Myocyte (in vitro differentiated cells): ENCODE results near the gene STEAP1B. TPM values are rescaled to one million over a fixed set of nuclear protein-coding genes. Genes with fewer than 3 reads are reported as not detected.
A peak's percentile ranks its signal among the peaks of the same experiment; 100 is the strongest.
"Not testable (repeated sequence)": the region's sequence is repeated elsewhere in the genome, so short reads cannot be mapped to it uniquely, and the experiment has no call there.

Experiments
- DNase-seq: peaks from one replicate; pipeline ENCODE4 v3.0.0-alpha.2; 2012; ENCODE audit warnings: low read depth
- total RNA-seq: library from RNA; depleted of rRNA; stranded (reverse); fragments of >200 nt; gene quantifications from 2 replicates; pipeline ENCODE4 v1.2.3, GENCODE V29; 2014

The STEAP1B gene
- total RNA-seq, 1 donor from 2014 or later, result 0.99 TPM

DNA sequence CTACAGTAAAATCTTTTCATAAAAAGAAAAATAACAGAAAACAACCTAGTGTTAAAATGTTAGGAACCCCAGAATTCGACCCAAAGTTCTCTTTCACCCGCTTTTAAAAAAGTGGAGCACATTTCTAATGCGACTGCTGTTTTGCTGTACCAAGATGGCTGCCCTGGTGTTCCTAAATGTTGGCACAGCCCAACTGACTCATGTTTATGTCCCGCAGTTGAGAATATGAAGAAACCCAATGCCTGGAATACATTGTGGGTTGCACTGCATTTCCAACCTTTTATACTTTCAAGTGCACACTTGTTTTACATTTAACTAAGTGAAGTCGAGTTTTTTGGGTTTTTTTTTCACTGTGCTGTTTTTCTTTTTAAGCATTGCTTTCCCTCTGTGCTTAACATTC, 944 bp downstream of the STEAP1B start:
- DNase-seq, result no peak

DNA sequence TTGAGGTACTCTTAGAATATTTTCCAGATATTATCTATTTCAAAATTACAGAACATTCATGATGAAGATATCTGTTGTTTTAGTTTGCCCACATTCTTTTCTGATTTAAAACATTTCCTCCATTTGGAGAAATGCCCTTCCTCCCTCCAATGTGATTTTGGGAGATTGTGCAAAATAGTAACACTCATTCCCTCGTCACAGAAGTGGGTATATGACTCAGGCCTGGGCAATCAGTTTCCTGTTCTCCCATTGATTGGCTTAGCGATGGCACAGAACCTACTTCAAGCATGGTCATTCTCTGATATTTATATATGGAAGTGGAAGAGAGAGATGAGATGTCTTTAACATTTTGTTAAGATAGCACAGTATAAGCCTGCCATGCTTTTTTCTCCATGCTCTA, 3.1 kb downstream of the STEAP1B start:
- not testable (repeated sequence) for DNase-seq

DNA sequence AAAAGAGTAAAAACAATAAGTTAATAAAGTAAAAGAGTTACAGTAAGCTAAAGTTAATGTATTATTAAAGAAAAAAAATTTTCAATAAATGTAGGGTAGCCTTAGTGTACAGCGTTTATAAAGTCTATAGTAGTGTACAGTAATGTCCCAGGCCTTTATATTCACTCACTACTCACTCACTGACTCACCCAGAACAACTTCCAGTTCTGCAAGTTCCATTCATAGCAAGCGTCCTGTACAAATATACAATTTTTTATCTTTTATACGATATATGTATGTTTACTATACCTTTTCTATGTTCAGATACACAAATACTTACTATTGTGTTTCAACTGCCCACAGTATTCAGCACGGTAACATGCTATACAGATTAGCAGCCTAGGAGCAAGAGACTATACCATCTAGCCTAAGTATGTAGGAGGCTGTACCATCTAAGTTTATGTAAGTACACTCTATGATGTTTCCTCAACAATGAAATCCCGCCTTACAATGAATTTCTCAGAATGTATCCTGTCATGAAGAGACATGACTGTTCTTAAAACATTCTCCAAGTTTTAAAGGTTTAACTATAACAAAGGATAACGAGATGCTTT, 3.6 kb downstream of the STEAP1B start:
- not testable (repeated sequence) for DNase-seq

DNA sequence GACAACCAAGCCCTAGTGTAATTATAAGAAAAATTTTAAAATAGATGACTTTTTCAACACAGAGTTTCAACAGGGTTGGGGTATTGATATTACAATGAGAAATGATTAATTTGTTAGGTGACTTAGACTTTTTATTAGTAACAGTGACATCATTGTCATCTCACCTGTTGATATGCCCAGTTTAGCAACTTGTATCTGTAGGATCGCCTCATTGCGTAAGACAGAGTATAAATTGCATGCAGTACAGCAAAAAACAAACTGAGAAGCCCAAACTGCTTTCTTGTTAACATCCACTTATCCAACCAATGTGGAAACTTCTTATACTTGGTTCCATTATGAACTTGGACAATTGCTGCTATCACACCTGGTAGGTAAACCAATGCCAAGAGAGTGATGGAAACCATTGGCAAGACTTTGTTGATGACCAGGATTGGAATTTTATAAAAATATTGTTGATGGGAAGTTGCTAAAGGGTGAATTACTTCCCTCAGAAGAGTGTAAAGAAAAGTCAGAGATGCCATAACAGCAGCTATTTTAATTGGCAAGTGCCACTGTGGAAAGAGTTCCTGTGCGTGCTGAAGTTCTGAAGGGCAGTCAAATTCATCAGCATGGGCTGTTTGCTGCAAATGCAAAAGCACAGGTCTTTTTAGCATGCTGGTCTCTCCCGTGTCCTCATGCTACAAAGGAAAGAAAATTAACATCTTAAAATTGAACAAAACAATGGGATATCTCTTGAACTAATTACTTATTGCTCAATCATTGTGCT, 6.6 kb downstream of the STEAP1B start:
- DNase-seq, result not testable (repeated sequence)

DNA sequence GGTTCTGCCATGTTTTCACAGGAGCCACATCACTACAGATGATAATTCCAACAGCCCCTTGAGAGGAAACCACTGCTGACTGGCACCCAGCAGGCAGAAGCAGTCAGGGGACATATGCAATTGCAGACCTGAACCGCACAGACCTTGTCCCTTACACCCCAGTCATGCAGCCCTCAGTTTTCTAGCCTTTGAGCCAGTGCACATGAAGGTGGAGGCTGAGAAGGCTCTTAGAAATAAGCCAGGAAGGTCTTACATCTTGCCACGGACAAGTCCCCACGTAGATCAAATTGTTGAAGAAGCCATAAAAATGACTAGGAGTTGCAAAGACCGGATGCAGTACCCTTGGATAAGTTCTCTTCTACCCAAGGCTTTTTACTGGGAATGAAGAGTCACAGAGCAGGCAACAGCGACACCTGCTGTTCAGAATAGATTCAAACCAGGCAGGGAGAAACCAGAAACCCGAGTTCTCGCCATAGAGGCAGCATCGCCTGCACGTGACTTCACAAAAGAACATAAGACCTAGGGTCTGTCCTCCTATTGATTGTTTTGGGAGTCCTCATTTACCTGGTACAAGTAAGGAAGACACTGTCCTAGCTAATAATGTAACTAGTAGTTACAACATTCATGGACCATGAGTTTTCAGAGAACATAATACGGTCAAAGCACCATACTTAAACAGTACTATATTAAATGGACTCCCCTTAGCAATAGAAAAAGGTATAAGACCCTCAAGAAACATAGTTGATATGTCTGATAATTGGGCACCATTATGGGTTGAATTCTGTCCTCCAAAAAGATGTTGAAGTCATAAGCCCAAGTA, 11.1 kb downstream of the STEAP1B start:
- peak; percentile 89 for DNase-seq

DNA sequence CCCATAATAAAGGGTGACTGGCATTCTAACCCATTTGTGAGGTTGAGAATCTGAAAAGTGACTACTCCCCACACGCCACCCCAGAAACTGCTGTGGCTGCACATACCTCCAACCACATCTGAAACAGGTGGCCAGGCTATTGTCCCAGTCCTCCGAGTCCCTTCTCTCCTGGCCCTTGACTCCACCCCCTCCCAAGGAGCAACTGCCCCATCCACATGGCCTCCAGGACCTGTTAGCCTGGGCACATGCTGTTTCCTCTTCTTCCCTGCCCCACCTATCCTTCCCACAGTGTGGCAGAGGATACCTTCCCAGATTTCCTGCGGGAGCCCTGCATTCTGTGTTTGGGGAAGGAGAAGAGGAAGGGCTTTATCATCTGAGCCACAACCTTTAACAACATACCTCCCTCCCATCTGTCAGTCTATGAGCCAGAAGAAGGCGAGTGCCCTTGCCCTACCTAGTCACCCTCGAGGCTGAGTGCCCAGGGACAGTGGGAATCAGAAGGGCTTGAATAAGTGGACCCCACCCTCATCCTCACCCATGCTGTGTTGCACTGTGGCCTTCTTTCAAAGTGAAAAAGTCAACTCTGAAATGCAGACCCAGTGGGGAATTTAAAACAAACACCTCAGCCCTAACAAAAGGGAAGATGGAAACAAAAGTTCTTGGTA, 11.9 kb downstream of the STEAP1B start:
- DNase-seq, result peak; percentile 92

DNA sequence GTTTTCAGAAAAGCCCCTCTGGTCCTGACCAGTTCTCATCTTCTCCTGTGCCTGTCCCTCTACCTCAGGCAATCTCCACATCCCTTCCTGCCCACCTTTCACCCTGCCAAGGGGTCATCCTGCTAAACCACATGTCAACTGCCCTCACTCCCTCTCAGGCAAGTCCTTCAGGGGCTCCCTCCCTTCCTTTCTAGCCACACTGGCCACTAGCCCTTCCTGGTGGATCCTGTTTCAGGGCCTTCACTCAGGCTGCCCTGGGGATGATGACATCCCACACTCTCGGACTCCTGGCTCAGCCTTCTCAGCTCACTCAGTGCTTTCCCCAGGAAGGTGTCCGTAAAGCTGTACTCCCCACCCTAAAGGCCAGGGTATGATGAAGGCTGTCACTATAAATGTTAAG, 13.4 kb downstream of the STEAP1B start:
- peak; percentile 79 for DNase-seq

DNA sequence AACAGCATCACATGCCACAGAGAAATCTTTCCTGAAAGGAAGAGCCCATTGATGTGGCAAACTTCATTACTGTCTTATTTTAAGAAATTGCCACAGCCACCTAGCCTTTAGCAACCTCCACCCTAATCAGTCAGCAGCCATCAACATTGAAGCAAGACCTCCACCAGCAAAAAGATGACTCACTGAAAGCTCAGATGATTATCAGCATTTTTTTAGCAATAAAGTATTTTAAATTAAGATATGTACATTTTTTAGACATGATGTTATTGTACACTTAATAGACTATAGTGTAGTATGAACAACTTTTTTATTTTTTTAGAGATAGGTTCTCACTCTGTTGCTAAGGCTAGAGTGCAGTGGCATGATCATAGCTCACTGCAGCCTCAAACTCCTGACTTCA, 14.8 kb downstream of the STEAP1B start:
- no peak for DNase-seq

DNA sequence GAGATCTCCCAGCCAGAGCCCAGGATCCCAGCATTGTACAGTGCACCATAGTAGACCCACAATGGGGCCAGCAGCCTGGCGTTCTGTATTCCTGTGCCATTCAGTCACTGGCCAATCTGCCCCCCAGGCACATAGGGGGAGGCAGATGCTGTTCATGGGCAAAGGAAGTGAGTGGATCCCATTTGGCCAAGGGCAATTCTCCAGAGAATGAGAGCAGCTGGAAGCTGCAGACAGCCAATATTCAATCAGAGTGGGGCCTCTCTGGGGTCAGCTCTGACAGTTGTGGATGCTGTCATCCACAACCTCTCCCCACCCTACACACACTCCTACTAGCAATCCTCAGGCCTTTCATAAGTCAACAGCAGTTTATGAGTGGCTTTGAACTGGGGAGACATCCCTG, 17.5 kb downstream of the STEAP1B start:
- peak; percentile 22 for DNase-seq

DNA sequence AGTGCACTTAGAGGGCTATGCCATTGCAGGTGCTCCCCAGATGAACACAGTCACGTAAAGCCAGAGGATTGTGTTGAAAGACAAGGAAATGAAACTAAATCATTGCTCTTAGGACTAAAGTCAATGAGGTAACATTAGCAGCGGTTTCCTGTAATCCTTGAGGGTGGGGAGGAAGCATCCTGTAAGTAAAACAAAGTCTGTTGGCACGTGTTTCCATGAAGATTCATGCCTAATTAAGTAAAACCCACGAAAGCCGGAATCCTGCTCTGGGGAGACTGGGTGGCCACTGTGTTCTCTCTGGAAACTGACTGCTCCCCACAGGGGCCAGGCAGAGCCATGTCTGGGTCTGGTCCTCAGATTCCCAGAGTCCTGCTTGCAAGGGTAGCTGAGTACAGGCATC, 18.3 kb downstream of the STEAP1B start:
- DNase-seq, result no peak

DNA sequence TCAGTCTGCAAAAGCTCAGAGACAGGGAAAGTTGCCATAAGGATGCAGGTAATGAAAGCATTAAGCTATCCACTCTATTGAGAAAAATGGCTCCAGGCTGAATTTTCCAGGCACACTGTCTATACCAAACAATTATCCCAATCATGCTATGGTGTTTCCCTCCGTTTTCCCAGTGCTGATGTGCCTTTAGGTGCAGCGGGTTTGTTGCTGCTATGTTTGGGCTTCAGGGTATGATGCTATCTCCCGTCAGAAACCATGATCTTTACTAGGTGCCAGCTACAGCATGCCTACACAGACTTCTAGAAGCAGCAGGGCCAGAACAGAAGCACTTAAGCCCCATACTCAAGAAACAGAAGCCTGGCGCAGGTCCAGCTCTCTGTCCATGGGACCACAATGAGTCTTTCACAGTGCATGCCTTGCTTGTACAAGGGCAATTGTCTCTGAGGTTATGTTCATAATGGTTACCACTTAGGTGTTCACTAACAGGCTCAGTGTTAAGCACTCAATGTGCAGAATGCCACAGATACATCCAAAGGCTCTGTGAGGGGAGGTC, 19.4 kb downstream of the STEAP1B start:
- no peak for DNase-seq

DNA sequence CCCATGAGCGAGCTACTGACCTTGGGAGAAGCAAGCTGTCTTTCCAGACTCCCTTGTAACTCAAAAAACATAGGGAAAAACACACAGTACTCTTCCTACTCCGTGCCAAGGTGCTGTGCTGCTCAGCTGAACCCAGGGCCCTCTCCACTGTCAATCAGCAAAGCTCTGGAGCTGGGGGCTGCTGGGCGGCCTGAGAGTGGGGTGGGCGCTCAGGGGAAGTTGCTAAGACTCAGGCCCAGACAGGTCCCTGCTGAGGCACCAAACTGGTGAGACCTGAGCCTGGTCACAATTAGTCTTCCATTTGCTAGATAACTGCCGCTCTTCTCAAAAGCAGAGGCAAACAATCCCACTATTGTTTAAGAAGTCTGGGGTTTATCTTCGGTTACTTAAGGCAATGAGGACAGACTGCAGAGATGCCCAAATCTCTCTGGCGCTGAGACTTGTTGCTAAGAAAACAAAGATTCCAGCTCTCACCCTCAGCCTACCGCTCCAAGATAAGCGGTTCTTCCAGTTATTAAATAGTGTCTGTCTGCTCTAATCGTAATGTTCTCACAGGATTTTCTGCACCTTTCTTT, 22.0 kb downstream of the STEAP1B start:
- no peak for DNase-seq

DNA sequence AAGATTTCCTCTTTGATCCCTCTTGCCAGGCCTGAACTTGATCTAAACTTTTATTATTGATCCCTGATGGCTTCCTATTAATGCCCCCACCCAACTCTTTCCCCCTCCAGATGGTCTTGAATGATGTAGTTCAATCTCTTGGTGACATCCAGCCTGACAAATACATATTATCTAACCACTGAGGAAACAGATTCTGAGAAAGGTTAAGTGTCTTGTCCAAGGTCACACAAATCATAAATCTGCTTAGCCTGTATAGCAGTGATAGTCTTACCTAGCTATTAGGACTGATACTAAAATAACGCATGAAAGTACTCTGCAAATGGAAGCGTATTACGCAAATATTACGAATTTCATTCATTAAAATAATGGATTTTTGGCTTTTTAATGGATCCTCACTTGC, 22.7 kb downstream of the STEAP1B start:
- no peak for DNase-seq

DNA sequence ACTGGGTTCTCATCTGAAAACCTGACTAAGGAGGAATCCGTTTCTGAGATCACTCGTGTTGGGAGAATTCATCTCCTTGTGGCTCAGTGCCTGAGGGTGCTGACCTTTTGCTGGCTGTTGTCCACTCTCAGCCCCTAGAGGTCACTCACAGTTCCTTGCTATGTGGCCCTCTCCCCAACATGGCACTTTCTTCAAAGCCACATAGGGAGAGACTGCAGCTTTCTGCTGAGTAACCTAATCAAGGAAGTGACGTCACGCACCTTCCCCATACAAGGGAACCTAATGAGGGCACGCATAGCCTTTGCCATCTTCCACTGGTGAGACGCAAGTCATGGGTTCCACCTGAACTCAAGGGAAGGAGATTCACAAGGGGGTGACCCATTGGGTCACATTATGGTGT, 23.2 kb downstream of the STEAP1B start:
- DNase-seq, result no peak

DNA sequence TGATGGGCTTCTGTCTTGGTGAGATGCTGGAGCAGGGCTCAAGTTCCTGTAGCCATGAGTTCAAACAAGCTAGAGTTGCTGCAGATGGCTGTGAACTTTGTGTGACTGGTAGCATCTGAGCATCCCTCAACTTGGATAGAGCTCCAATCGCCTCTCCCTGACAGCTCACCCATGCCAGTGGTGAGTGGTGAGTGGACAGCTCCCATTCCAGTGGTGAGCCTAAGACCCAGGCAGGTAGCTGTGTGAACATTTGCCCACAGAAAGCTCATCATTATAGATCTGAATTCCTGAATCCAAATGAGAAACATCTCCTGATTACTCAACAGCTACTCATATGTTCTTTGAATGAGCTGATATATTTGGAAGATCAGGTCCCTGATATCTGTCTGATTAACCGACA, 25.3 kb downstream of the STEAP1B start:
- DNase-seq, result no peak

DNA sequence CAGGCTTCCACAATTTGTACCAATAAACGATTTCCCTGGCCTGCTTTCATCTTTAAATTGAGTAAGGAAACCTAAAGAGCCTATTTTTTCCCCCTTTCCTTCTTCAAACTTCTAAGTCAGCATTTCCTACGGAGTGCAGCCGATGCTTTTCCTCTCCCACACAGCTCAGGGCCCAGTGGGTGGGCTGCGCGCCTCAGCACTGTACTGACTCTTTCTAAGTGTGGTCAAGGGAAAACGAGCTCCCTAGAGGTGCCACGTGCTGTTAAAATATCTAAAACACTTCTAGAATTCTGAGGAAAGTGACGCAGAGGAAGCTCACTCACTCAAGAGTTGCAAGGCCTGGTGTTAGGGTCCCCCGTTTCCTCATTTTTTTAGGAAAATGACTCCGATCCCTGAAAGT, 29.0 kb downstream of the STEAP1B start:
- DNase-seq, result no peak

DNA sequence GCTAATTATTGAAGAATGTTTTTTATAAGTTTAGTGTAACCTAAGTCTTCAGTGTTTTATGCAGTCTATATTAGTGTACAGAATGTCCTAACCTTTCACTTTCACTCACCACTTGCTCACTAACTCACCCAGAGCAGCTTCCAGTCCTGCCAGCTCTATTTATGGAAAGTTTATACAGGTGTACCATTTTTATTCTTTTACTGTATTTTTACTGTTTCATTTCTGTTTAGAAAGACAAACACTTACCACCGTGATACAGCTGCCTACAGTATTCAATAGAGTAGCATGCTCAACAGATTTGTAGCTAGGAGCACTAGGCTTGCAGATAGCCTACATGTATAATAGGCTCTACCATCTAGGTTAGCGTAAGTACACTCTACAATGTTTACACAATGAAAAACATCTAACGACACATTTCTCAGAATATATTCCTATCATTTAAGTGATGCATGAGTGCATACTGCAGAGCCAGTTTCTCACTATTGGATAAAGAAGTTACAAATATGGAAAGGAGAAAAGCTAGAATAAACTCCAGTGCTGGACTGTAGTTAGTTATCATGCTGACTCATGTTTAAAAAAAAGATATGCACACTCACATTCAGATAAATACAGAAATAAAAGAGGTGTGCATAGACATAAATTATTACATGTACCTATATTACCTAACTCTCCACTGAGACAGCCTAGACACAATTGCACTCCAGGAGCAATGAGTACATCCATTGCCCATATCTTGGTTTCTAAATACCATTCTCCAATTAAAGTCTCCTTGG, 30.4 kb downstream of the STEAP1B start:
- DNase-seq, result no peak

DNA sequence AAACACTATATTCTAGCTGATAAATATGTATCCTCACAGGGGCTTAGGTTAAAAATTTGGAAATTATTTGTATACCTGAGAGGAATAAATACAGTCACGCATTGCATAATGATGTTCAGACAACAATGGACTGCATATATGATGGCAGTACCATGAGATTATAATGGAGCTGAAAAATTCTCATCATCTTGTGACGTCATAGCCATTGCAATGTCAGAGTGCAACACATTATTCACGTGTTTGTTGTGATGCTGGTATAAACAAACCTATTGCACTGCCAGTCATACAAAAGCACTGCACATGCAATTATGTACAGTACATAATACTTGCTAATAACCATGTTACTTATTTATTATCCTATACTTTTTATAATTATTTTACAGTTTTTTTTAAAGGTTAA, 31.4 kb downstream of the STEAP1B start:
- DNase-seq, result no peak

DNA sequence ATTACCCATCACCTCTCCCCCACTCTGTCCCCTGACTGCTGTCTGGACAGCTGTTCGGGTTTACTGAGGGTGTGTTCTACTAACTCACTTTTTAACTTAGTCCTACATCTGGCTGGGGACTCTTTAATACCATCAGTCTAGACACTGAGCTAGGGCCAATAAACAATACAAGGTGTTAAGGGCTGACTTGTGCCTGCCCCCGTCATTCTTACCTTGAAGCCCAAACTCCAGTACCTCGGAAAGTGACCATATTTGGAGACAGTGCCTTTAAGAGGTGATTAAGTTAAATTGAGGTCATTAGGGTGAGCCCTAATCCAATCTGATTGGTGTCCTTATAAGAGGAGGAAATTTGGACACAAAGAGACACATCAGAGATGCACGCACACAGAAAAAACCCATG, 35.7 kb downstream of the STEAP1B start:
- no peak for DNase-seq

DNA sequence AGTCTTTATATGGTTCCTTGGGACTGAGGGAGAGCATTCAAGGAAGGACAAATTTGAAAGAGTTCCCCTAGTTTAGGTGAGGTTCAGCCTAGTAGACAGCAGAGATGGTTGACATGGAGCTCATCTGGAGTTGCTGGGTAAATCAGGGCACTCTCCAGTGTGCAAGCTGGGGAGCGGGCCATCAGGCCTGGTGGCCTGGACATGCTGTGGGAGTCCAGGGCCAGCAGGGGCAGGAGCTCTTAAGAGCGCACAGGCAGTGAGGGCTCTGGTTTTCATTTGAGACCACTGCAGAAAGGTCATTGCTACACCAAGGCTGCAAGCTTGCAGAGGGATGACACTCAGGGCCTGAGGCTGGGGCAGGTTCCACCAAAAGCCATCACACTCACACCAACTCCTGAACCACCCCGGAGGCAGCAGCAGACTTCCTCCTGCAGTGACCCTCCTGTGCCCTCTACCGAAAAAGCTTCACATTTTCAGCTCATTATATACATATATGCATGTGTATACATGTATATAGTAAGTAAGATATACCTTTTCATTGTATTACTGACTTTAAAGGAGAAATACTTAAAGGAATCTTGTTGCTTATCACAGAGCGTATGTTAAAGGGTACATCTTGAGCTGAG, 39.5 kb downstream of the STEAP1B start:
- DNase-seq, result no peak
